K562 (cell line): ENCODE results near the gene THEM5.

ENCODE experiments used
- GATA2 ChIP-seq: sonication (generic); formaldehyde crosslinking; IDR thresholded peaks from 2 replicates; pipeline ENCODE4 v1.4.0; 2020; ENCODE audit warnings: mild to moderate bottlenecking, missing genetic modification reagents
- HDAC8 ChIP-seq: fragments of 450-650 bp; IDR thresholded peaks from 2 replicates; pipeline ENCODE4 v1.6.1; 2016; ENCODE audit warnings: mild to moderate bottlenecking, missing genetic modification characterization, moderate library complexity, missing compliant biosample characterization
- MXI1 ChIP-seq: IDR thresholded peaks from 2 replicates; pipeline ENCODE4 v1.6.1; 2011; ENCODE audit warnings: low read depth, mild to moderate bottlenecking, improper control_type of control experiment, low read length
- RBBP5 ChIP-seq: fragments of 200-600 bp; sonication (generic); IDR thresholded peaks from 2 replicates; pipeline ENCODE4 v1.6.1; 2012; ENCODE audit warnings: borderline replicate concordance, mild to moderate bottlenecking, low read length, control low read depth, inconsistent platforms; ENCODE audit not compliant: insufficient read depth, poor library complexity, severe bottlenecking
- TBP ChIP-seq: optimal IDR thresholded peaks from 2 replicates; pipeline ENCODE3; 2011; ENCODE audit warnings: low read depth, low read length, improper control_type of control experiment
- YY1 ChIP-seq, 3 experiments: IDR thresholded peaks; 2 replicates each; pipeline ENCODE4 v1.6.1; 2011; ENCODE audit warnings: low read length in 2 of 3, mild to moderate bottlenecking in 2 of 3, moderate library complexity in 2 of 3, borderline replicate concordance in 1 of 3, control low read depth in 1 of 3, low read depth in 1 of 3; ENCODE audit not compliant: insufficient read depth in 3 of 3, insufficient replicate concordance in 2 of 3, control insufficient read depth in 1 of 3, insufficient read length in 1 of 3; ENCODE audit errors: extremely low read depth in 1 of 3
- ZFP30 ChIP-seq: fragments of 250-450 bp; sonication (Bioruptor Pico); IDR thresholded peaks from 2 replicates; pipeline ENCODE4 v1.8.0; 2022; ENCODE audit warnings: moderate library complexity, mild to moderate bottlenecking, inconsistent platforms, borderline replicate concordance
- ZNF184 ChIP-seq: sonication (generic); formaldehyde crosslinking; IDR thresholded peaks from 2 replicates; pipeline ENCODE4 v1.5.0; 2020; ENCODE audit warnings: missing genetic modification reagents
- TF ChIP-seq, protein P1 (sequence below), 3 experiments: IDR thresholded peaks in 2 of 3; conservative IDR thresholded peaks in 1 of 3; 2 replicates each; pipeline ENCODE4 v1.5.1; 2011 to 2012; ENCODE audit warnings: low read length in 3 of 3, mild to moderate bottlenecking in 3 of 3, control low read depth in 2 of 3, improper control_type of control experiment in 1 of 3, inconsistent platforms in 1 of 3, low read depth in 1 of 3, mixed read lengths in 1 of 3, moderate library complexity in 1 of 3; ENCODE audit not compliant: insufficient read depth in 2 of 3
- TF ChIP-seq, protein P2 (sequence below): sonication (generic); formaldehyde crosslinking; IDR thresholded peaks from 2 replicates; pipeline ENCODE4 v1.9.0; 2022; ENCODE audit warnings: mild to moderate bottlenecking, missing genetic modification reagents

DNA sequence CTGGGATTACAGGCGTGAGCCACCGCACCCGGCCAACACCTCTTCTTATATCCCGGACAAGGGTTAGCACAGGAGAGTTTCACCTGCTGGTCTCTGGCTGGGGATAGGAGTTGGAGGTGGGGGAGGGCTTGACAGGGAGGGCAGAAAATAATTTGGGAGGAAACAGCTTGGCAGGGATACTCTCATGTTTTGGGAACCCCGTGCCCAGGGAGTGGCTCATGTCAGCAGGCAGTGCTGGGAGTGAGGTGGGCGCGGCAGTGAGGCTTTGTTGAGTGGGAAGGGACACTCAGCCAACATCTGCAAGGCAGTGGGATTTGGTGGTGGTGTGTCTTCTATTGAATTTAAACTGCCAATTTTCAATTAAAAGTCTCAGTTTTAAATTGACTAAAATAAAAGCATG lies 1.1 kb upstream of the THEM5 start:
- TF ChIP-seq, protein P1, sequence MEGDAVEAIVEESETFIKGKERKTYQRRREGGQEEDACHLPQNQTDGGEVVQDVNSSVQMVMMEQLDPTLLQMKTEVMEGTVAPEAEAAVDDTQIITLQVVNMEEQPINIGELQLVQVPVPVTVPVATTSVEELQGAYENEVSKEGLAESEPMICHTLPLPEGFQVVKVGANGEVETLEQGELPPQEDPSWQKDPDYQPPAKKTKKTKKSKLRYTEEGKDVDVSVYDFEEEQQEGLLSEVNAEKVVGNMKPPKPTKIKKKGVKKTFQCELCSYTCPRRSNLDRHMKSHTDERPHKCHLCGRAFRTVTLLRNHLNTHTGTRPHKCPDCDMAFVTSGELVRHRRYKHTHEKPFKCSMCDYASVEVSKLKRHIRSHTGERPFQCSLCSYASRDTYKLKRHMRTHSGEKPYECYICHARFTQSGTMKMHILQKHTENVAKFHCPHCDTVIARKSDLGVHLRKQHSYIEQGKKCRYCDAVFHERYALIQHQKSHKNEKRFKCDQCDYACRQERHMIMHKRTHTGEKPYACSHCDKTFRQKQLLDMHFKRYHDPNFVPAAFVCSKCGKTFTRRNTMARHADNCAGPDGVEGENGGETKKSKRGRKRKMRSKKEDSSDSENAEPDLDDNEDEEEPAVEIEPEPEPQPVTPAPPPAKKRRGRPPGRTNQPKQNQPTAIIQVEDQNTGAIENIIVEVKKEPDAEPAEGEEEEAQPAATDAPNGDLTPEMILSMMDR (IDR thresholded peaks at IDR 0.05 in 2 of 3, conservative IDR thresholded peaks at IDR 0.05 in 1 of 3; ENCODE audit: insufficient read depth in 2 of 3, low read depth in 1 of 3, low read length in 3 of 3), result no peak
- TF ChIP-seq, protein P2, sequence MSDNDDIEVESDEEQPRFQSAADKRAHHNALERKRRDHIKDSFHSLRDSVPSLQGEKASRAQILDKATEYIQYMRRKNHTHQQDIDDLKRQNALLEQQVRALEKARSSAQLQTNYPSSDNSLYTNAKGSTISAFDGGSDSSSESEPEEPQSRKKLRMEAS (CRISPR knock-in tag), result no peak
- no peak for TF ChIP-seq HDAC8 (tag)
- no peak for TF ChIP-seq MXI1
- TF ChIP-seq RBBP5, result no peak
- no peak for TF ChIP-seq TBP
- TF ChIP-seq ZNF184 (CRISPR knock-in tag), result no peak
- TF ChIP-seq GATA2 (CRISPR knock-in tag), result no peak
- TF ChIP-seq YY1 (IDR thresholded peaks at IDR 0.05; ENCODE audit: borderline replicate concordance in 1 of 3, control insufficient read depth in 1 of 3, extremely low read depth in 1 of 3, insufficient read depth in 3 of 3, insufficient read length in 1 of 3, insufficient replicate concordance in 2 of 3, low read depth in 1 of 3, low read length in 2 of 3), result no peak
- TF ChIP-seq ZFP30 (CRISPR knock-in tag), result no peak
